Fibroblast of villous mesenchyme (primary cell): ENCODE measurements around the gene TMEM100. TPM values are rescaled to one million over a fixed set of nuclear protein-coding genes. Genes with fewer than 3 reads are reported as not detected.
"Not testable (repeated sequence)": the region's sequence is repeated elsewhere in the genome, so short reads cannot be mapped to it uniquely, and the experiment has no call there.

ENCODE experiments used
- DNase-seq: peaks from one replicate; pipeline ENCODE4 v3.0.0-alpha.2; 2010; ENCODE audit warnings: low read depth
- H3K4me3 ChIP-seq: 2 replicates; pipeline ENCODE4 v1.5.1; 2011; ENCODE audit warnings: low read depth, mild to moderate bottlenecking, low read length
- total RNA-seq: library from RNA; depleted of rRNA; stranded (reverse); fragments of >200 nt; gene quantifications from 2 replicates; pipeline ENCODE4 v1.2.3, GENCODE V29; 2012
- TF ChIP-seq, protein P1 (sequence below): IDR thresholded peaks from 2 replicates; pipeline ENCODE4 v1.5.1; 2012; ENCODE audit warnings: low read depth, mild to moderate bottlenecking, low read length; ENCODE audit not compliant: insufficient read depth

TMEM100 gene
- total RNA-seq, 1 donor, result under 0.01 TPM

DNA sequence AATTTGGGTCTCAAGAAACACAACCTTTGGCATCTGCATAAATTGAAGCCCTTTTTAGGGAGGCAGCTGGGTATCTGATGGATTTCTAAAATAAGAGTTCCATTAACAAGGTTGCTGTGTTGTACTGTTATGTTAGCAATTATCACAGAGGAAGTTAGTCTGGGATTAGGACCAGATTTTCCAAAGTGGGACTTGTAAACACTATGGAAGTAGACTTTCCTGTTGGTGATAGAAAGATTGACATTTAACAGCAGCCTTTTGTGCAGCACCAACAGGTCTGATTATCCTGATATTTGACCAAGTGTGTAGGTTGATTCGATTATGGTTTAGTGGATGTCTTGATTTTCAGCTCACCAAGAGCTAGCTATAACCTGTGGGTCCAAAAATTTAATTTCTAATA lies 46.4 kb downstream of the TMEM100 start:
- TF ChIP-seq, protein P1, sequence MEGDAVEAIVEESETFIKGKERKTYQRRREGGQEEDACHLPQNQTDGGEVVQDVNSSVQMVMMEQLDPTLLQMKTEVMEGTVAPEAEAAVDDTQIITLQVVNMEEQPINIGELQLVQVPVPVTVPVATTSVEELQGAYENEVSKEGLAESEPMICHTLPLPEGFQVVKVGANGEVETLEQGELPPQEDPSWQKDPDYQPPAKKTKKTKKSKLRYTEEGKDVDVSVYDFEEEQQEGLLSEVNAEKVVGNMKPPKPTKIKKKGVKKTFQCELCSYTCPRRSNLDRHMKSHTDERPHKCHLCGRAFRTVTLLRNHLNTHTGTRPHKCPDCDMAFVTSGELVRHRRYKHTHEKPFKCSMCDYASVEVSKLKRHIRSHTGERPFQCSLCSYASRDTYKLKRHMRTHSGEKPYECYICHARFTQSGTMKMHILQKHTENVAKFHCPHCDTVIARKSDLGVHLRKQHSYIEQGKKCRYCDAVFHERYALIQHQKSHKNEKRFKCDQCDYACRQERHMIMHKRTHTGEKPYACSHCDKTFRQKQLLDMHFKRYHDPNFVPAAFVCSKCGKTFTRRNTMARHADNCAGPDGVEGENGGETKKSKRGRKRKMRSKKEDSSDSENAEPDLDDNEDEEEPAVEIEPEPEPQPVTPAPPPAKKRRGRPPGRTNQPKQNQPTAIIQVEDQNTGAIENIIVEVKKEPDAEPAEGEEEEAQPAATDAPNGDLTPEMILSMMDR, result no peak
- no peak overlapping the region for H3K4me3 ChIP-seq
- DNase-seq, result no peak

DNA sequence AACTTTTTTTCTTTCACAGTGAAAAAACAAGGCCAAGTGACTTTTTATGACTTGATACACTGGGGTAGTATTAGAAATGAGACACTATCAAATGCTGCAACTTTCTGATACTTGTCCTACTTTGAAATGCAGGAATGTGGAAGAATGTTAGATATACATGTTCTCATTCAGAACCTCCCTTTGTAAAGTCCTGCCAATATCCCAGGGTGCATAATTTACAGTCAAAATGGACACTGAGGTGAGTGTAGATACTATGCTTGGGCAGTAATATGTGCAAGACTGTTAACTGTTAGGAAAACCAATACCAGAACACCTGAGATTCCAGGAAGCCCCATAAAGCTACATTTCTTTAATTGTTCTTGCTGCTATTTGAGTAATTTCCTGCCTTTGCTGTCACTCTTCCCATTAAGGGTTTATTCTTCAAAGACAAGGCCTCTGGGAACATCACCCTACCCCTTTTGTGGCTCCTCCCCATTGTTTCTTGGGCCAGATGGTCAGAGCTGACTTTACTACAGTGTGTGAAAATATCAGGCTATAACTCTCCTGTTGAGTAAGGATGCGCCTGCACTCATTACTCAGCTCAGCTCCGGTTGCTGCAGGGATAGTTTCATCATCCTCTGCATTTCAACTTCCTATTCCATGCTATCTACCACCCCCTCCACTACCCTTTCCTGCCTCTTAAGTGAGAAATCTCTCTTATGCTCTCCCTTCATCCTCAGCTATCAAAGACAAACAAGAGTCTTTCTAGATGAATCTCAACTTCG lies 48.7 kb downstream of the TMEM100 start:
- DNase-seq, result peak; percentile 49
- TF ChIP-seq, protein P1, result no peak
- H3K4me3 ChIP-seq, result no peak overlapping the region

DNA sequence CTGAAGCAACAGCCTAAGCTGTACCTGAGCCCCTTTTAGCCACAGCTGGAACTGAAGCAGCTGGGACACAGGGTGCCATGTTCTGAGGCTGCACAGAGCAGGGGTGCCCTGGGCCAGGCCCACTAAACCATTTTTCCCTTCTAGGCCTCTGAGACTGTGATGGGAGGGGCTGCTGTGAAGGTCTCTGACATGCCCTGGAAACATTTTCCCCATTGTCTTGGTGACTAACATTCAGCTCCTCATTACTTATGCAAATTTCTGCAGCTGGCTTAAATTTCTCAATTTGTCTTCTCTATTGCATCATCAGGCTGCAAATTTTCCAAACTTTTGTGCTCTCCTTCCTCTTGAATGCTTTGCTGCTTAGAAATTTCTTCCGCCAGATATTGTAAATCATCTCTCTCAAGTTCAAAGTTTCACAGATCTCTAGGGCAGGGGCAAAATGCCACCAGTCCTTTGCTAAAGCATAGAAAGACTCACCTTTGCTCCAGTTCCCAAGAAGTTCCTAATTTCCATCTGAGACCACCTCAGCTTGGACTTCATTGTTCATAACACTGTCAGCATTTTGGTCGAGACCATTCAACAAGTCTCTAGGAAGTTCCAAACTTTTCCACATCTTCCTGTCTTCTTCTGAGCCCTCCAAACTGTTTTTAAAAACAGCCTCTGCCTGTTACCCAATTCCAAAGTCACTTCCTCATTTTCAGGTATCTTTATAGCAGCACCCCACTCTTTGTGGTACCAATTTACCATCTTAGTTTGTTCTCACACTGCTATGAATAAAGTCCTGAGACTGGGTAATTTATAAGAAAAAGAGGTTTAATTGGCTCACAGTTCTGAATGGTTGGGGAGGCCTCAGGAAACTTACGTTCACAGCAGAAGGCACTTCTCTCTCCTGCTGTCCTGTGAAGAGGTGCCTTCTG lies 49.8 kb downstream of the TMEM100 start:
- DNase-seq, result peak; percentile 37
- TF ChIP-seq, protein P1, result no peak
- H3K4me3 ChIP-seq, result no peak overlapping the region

GRCh38 chr17:55672010-55672409 lies 50.7 kb downstream of the TMEM100 start:
- DNase-seq, H3K4me3 ChIP-seq: not testable (repeated sequence)

Other genes with a start within 250 kb of the TMEM100 start
- gene SMIM36, start 211.4 kb downstream of the TMEM100 start, total RNA-seq, result not detected in 2 replicates
- 11.2 and 13.9 TPM in 2 replicates for gene PCTP, start 28.2 kb upstream of the TMEM100 start, total RNA-seq